Measurements from ENCODE around the gene MACC1. TPM values are rescaled to one million over a fixed set of nuclear protein-coding genes. Genes with fewer than 3 reads are reported as not detected.

Gene MACC1
- total RNA-seq, 3 donors from 2014 or later (not counting 1 experiment from before 2014, with no cell fraction given), result 0.09 to 0.45 (median 0.26) TPM

DNA sequence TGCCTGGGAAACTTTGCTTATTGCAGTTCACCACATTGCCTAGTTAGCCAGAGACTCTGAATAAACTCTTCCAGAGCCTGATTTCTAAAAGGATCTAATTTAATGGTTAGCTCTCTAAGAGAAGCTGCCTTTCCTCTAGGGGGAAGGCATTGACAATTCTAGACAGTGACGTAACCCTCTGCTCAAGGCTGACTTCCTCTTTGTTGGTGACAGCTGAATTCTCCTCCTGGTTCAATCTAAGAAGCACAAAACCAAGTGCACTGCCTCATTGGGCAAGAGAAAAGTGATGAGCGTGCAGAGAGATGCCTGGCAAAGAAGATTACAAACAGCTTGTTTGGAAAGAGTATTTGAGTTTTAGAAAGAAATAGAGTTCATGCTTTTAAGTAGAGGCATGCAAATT is 102.7 kb downstream of the MACC1 start:
- Histone ChIP-seq H3K27me3 (ENCODE audit: control insufficient read depth, insufficient read depth, low read length) (no peaks in the 10 kb centered on the region), H3K27ac (ENCODE audit: low read length) (no peak overlapping the region), H3K4me1 (ENCODE audit: control insufficient read depth, insufficient read depth, low read length) (no peaks in the 10 kb centered on the region), H3K9me3 (ENCODE audit: control insufficient read depth, insufficient read depth, low read length) (no peaks in the 10 kb centered on the region), H3K36me3 (ENCODE audit: control insufficient read depth, insufficient read depth, low read length) (no peaks in the 10 kb centered on the region), H3K4me3 (ENCODE audit: low read length) (no peak overlapping the region)
- H3K9me3 Mint-ChIP-seq, result no peaks in the 10 kb centered on the region
- WGBS (ENCODE audit: insufficient coverage), result 15% methylated on average over 2 of the region's 2 CpGs
- H3K4me3 Mint-ChIP-seq, result no peak overlapping the region
- peak in 2 of 3 donors; percentile 28 to 62 for ATAC-seq
- DNase-seq, result peak in 1 of 2 donors; percentile 16
- no peaks in the 10 kb centered on the region for H3K36me3 Mint-ChIP-seq
- no peak overlapping the region for H3K27ac Mint-ChIP-seq
- TF ChIP-seq, protein P1, sequence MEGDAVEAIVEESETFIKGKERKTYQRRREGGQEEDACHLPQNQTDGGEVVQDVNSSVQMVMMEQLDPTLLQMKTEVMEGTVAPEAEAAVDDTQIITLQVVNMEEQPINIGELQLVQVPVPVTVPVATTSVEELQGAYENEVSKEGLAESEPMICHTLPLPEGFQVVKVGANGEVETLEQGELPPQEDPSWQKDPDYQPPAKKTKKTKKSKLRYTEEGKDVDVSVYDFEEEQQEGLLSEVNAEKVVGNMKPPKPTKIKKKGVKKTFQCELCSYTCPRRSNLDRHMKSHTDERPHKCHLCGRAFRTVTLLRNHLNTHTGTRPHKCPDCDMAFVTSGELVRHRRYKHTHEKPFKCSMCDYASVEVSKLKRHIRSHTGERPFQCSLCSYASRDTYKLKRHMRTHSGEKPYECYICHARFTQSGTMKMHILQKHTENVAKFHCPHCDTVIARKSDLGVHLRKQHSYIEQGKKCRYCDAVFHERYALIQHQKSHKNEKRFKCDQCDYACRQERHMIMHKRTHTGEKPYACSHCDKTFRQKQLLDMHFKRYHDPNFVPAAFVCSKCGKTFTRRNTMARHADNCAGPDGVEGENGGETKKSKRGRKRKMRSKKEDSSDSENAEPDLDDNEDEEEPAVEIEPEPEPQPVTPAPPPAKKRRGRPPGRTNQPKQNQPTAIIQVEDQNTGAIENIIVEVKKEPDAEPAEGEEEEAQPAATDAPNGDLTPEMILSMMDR (IDR thresholded peaks at IDR 0.05), result no peak
- no peaks in the 10 kb centered on the region for H3K4me1 Mint-ChIP-seq
- intact Hi-C loops (cut with micrococcal nuclease), result no loop called here
- H3K27me3 Mint-ChIP-seq (ENCODE audit: low read depth in 2 of 2), result no peaks in the 10 kb centered on the region

DNA sequence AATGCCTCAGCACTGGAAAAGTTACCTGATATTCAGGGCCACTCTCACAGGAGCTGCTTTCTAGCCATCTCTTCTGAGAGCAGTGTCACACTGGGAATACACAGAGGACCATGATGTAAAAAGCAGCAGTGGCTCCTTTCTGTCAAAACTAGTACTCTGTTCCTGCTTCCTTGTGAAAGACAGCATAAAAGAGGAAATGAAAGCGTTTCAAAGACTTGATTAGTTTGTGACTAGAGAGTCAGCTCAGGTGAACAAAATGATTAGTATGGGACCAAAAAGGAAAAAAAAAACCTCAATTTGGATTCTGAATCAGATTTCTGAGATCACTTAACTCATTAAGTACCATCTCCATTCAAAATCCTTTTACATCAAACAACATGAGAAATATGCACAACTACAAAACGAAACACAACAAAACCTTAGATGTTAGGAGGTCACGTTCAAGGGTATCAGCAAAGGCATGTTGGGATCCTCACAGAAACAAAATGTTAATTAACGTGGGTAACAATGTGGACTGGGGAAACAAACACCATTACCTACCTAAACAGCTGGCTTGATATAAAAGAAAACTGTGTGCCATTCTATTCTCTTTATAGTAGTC is 103.7 kb downstream of the MACC1 start:
- WGBS (ENCODE audit: insufficient coverage), result 0% methylated on average over 1 of the region's 4 CpGs
- TF ChIP-seq, protein P1 (IDR thresholded peaks at IDR 0.05), result no peak
- Histone ChIP-seq H3K27ac (ENCODE audit: low read length) (no peak overlapping the region), H3K36me3 (ENCODE audit: control insufficient read depth, insufficient read depth, low read length) (no peaks in the 10 kb centered on the region), H3K9me3 (ENCODE audit: control insufficient read depth, insufficient read depth, low read length) (no peaks in the 10 kb centered on the region), H3K4me1 (ENCODE audit: control insufficient read depth, insufficient read depth, low read length) (no peaks in the 10 kb centered on the region), H3K4me3 (ENCODE audit: low read length) (no peak overlapping the region), H3K27me3 (ENCODE audit: control insufficient read depth, insufficient read depth, low read length) (no peaks in the 10 kb centered on the region)
- no peaks in the 10 kb centered on the region for H3K36me3 Mint-ChIP-seq
- no peaks in the 10 kb centered on the region for H3K4me1 Mint-ChIP-seq
- H3K27me3 Mint-ChIP-seq (ENCODE audit: low read depth in 2 of 2), result no peaks in the 10 kb centered on the region
- ATAC-seq (no peak), DNase-seq (peak in 1 of 2 donors; percentile 1)
- no peaks in the 10 kb centered on the region for H3K9me3 Mint-ChIP-seq
- intact Hi-C loops (cut with micrococcal nuclease), result no loop called here
- no peak overlapping the region for H3K27ac Mint-ChIP-seq
- H3K4me3 Mint-ChIP-seq, result no peak overlapping the region

DNA sequence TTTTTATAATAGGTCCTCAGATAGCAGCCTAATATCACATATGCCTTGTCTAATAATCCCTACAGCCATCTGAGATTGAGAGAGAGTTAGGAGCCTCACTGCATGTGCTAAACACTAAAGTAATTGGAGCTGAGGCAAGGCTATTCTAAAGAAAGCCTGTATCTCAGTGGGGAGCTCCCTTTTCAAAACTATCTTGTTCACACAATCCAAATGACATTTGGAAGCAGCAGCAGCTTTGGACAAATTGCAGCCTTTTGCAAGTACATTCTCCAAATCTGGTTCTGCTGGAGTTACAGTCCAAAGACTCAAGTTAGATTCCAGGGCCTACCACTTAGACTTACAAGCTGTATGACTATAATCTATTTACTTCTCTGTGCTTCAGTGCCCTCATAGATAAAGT is 104.5 kb downstream of the MACC1 start:
- Mint-ChIP-seq H3K27ac (no peak overlapping the region), H3K9me3 (no peaks in the 10 kb centered on the region), H3K4me1 (no peaks in the 10 kb centered on the region), H3K4me3 (no peak overlapping the region), H3K36me3 (no peaks in the 10 kb centered on the region), H3K27me3 (ENCODE audit: low read depth in 2 of 2) (no peaks in the 10 kb centered on the region)
- DNase-seq (no peak), ATAC-seq (no peak)
- no peaks in the 10 kb centered on the region for H3K9me3 ChIP-seq (ENCODE audit: control insufficient read depth, insufficient read depth, low read length)
- no peak overlapping the region for H3K27ac ChIP-seq (ENCODE audit: low read length)
- no peak overlapping the region for H3K4me3 ChIP-seq (ENCODE audit: low read length)
- TF ChIP-seq, protein P1 (IDR thresholded peaks at IDR 0.05), result no peak
- no peaks in the 10 kb centered on the region for H3K27me3 ChIP-seq (ENCODE audit: control insufficient read depth, insufficient read depth, low read length)
- H3K36me3 ChIP-seq (ENCODE audit: control insufficient read depth, insufficient read depth, low read length), result no peaks in the 10 kb centered on the region
- intact Hi-C loops (cut with micrococcal nuclease), result no loop called here
- no peaks in the 10 kb centered on the region for H3K4me1 ChIP-seq (ENCODE audit: control insufficient read depth, insufficient read depth, low read length)
